ENCODE measurements around the gene MPC1L.

Gene MPC1L

DNA sequence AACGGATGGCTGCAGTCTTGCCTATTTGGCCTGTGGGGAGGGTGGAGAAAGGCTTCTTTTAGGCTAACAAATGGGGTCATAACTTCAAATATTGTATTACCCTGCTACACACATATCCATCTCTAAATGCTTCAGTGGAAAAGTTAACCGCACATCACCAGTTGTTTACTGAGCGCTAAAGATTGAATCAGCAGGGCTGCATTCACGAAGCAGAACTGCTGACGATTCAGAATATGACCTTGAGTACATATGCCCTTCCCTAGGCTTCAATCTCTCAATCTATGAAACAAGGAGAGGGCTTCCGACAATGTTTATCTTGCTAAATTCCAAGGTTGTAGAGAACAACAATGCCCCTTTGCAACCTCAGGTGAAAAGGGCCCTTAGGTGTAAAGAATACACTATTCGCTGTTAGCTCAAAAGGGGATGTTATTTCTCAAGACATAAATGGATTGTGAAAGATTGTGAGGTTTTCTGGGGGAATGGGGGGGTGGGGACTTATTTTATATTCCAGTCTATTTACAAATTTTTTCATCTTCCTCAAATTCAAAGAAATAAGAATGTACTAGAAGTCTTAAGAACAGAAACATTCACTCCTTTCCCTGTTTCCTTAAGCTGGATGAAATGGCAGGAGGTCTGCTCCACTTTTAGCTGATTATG, 45.1 kb upstream of the MPC1L start:
- Histone ChIP-seq H3K9me3 (ENCODE audit: low read length) (no peaks in the 10 kb centered on the region), H3K9me2 (ENCODE audit: low read depth, low read length) (no peaks in the 10 kb centered on the region), H4K20me1 (ENCODE audit: insufficient read depth, low read length) (no peaks in the 10 kb centered on the region), H3F3A (ENCODE audit: insufficient read depth, low read length) (no peaks in the 10 kb centered on the region), H3K9ac (ENCODE audit: low read length) (no peak overlapping the region), H3K36me3 (ENCODE audit: insufficient read depth, low read length) (no peaks in the 10 kb centered on the region), H3K27me3 (ENCODE audit: insufficient read depth, low read length) (no peaks in the 10 kb centered on the region), H3K4me3 (ENCODE audit: low read depth, low read length, poor library complexity, severe bottlenecking) (no peak overlapping the region), H2AFZ (ENCODE audit: low read length) (no peak overlapping the region), H3K4me2 (ENCODE audit: low read length) (no peak overlapping the region), H3K27ac (ENCODE audit: low read depth, low read length, poor library complexity, severe bottlenecking) (no peak overlapping the region), H3K79me2 (ENCODE audit: insufficient read depth, low read length) (peaks cover 14% of the 10 kb centered on the region; the same call in 1 of the 2 replicates), H3K4me1 (ENCODE audit: insufficient read depth, low read length, severe bottlenecking) (peaks cover 18% of the 10 kb centered on the region)
- TF ChIP-seq, protein P1, sequence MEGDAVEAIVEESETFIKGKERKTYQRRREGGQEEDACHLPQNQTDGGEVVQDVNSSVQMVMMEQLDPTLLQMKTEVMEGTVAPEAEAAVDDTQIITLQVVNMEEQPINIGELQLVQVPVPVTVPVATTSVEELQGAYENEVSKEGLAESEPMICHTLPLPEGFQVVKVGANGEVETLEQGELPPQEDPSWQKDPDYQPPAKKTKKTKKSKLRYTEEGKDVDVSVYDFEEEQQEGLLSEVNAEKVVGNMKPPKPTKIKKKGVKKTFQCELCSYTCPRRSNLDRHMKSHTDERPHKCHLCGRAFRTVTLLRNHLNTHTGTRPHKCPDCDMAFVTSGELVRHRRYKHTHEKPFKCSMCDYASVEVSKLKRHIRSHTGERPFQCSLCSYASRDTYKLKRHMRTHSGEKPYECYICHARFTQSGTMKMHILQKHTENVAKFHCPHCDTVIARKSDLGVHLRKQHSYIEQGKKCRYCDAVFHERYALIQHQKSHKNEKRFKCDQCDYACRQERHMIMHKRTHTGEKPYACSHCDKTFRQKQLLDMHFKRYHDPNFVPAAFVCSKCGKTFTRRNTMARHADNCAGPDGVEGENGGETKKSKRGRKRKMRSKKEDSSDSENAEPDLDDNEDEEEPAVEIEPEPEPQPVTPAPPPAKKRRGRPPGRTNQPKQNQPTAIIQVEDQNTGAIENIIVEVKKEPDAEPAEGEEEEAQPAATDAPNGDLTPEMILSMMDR (IDR thresholded peaks at IDR 0.05; ENCODE audit: low read length), result no peak

- H3K4me3 ChIP-seq (ENCODE audit: low read depth, low read length, poor library complexity, severe bottlenecking), result no peak overlapping the region
- no peak overlapping the region for H3K4me2 ChIP-seq (ENCODE audit: low read length)
- no peak overlapping the region for H3K27ac ChIP-seq (ENCODE audit: low read depth, low read length, poor library complexity, severe bottlenecking)
- TF ChIP-seq EZH2 (IDR thresholded peaks at IDR 0.05; ENCODE audit: borderline replicate concordance, low read length), result no peak
- TF ChIP-seq, protein P1 (IDR thresholded peaks at IDR 0.05; ENCODE audit: low read length), result no peak
- peaks cover 18% of the 10 kb centered on the region for H3K4me1 ChIP-seq (ENCODE audit: insufficient read depth, low read length, severe bottlenecking)
- H3K9me2 ChIP-seq (ENCODE audit: low read depth, low read length), result no peaks in the 10 kb centered on the region
- no peaks in the 10 kb centered on the region for H3K27me3 ChIP-seq (ENCODE audit: insufficient read depth, low read length)
- H2AFZ ChIP-seq (ENCODE audit: low read length), result no peak overlapping the region
- H3K79me2 ChIP-seq (ENCODE audit: insufficient read depth, low read length), result peaks cover 14% of the 10 kb centered on the region; the same call in 1 of the 2 replicates
- no peaks in the 10 kb centered on the region for H4K20me1 ChIP-seq (ENCODE audit: insufficient read depth, low read length)
- no peaks in the 10 kb centered on the region for H3K36me3 ChIP-seq (ENCODE audit: insufficient read depth, low read length)
- H3F3A ChIP-seq (ENCODE audit: insufficient read depth, low read length), result no peaks in the 10 kb centered on the region
- H3K9ac ChIP-seq (ENCODE audit: low read length), result no peak overlapping the region
- H3K9me3 ChIP-seq (ENCODE audit: low read length), result no peaks in the 10 kb centered on the region
Measured at GRCh38 chrX:40579141-40579540, 44.1 kb upstream of the MPC1L start.

DNA sequence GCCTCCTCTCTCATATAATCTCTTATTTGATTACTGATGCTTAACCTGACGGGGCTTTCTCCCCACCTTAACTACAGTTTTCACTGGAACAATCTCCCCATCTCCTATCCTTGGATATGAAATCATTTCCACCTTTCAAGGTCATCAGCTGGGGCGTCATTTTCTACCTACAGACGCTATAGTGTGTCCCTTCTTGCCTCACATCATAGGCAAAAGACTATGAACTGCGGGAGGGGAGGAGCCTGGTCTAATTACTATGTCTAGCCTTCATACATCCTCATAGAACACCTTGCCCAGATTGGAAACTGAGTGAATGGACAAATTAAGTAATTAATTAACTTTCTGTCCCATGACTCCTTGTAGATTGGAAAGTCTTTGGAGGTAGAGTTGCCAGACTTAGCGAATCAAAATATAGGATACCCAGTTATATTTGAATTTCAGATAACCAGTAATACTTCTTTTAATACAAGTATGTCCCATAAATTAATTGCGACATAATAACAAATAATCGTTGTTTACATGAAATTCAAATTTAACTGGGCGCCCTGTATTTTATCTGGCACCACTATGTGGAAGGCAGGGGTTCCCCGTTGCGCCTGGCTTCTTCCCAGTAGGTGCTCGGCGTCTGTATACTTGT, 43.2 kb upstream of the MPC1L start:
- Histone ChIP-seq H3K27ac (ENCODE audit: low read depth, low read length, poor library complexity, severe bottlenecking) (no peak overlapping the region), H3K4me3 (ENCODE audit: low read depth, low read length, poor library complexity, severe bottlenecking) (peak overlapping the region; percentile 94), H3F3A (ENCODE audit: insufficient read depth, low read length) (no peaks in the 10 kb centered on the region), H4K20me1 (ENCODE audit: insufficient read depth, low read length) (no peaks in the 10 kb centered on the region), H3K9me2 (ENCODE audit: low read depth, low read length) (no peaks in the 10 kb centered on the region), H2AFZ (ENCODE audit: low read length) (0 out of 2 replicates have a peak overlapping the region, but pooled peaks have one; percentile 35), H3K9ac (ENCODE audit: low read length) (peak overlapping the region; percentile 78), H3K4me1 (ENCODE audit: insufficient read depth, low read length, severe bottlenecking) (peaks cover 18% of the 10 kb centered on the region), H3K27me3 (ENCODE audit: insufficient read depth, low read length) (no peaks in the 10 kb centered on the region), H3K36me3 (ENCODE audit: insufficient read depth, low read length) (no peaks in the 10 kb centered on the region), H3K79me2 (ENCODE audit: insufficient read depth, low read length) (peaks cover 14% of the 10 kb centered on the region; the same call in 1 of the 2 replicates), H3K4me2 (ENCODE audit: low read length) (peak overlapping the region; percentile 75), H3K9me3 (ENCODE audit: low read length) (no peaks in the 10 kb centered on the region)
- TF ChIP-seq EZH2 (IDR thresholded peaks at IDR 0.05; ENCODE audit: borderline replicate concordance, low read length), result no peak
- TF ChIP-seq, protein P1 (IDR thresholded peaks at IDR 0.05; ENCODE audit: low read length), result no peak
